Kidney epithelial cell (primary cell): ENCODE measurements around the gene SIPA1L3. TPM values are rescaled to one million over a fixed set of nuclear protein-coding genes. Genes with fewer than 3 reads are reported as not detected.

Source experiments
- DNase-seq: peaks from one replicate; pipeline ENCODE4 v3.0.0-alpha.2; 2010; ENCODE audit warnings: low read depth
- H3K27me3 ChIP-seq: 2 replicates; pipeline ENCODE4 v1.6.0; 2011; ENCODE audit warnings: low read length; ENCODE audit not compliant: control insufficient read depth, insufficient read depth
- H3K36me3 ChIP-seq: 2 replicates; pipeline ENCODE4 v1.5.1; 2011; ENCODE audit warnings: low read length; ENCODE audit not compliant: control insufficient read depth, insufficient read depth
- H3K4me3 ChIP-seq: 2 replicates; pipeline ENCODE4 v1.5.1; 2011; ENCODE audit warnings: low read depth, mild to moderate bottlenecking, control low read depth, low read length
- total RNA-seq: library from RNA; depleted of rRNA; stranded (reverse); fragments of >200 nt; gene quantifications from 2 replicates; pipeline ENCODE4 v1.2.3, GENCODE V29; 2015
- TF ChIP-seq, protein P1 (sequence below): IDR thresholded peaks from 2 replicates; pipeline ENCODE4 v1.5.1; 2011; ENCODE audit warnings: mild to moderate bottlenecking, moderate library complexity, low read length, control low read depth, inconsistent platforms; ENCODE audit not compliant: insufficient read depth, poor library complexity, severe bottlenecking

The SIPA1L3 gene
- total RNA-seq, 1 donor from 2014 or later = 40.4 TPM

DNA sequence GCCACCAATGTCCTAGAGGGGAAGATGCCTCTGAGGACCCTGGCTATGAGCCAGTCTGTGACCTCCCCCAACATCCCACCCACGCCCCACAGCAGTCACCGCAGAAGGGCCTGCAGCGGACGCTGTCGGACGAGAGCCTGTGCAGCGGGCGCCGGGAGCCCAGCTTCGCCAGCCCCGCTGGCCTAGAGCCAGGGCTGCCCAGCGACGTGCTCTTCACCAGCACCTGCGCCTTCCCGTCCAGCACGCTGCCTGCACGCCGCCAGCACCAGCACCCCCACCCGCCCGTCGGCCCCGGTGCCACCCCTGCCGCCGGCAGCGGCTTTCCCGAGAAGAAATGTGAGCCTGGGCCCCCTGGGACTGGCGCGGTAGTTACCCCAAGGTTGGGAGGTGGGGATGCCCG, 286.4 kb downstream of the SIPA1L3 start:
- TF ChIP-seq, protein P1, sequence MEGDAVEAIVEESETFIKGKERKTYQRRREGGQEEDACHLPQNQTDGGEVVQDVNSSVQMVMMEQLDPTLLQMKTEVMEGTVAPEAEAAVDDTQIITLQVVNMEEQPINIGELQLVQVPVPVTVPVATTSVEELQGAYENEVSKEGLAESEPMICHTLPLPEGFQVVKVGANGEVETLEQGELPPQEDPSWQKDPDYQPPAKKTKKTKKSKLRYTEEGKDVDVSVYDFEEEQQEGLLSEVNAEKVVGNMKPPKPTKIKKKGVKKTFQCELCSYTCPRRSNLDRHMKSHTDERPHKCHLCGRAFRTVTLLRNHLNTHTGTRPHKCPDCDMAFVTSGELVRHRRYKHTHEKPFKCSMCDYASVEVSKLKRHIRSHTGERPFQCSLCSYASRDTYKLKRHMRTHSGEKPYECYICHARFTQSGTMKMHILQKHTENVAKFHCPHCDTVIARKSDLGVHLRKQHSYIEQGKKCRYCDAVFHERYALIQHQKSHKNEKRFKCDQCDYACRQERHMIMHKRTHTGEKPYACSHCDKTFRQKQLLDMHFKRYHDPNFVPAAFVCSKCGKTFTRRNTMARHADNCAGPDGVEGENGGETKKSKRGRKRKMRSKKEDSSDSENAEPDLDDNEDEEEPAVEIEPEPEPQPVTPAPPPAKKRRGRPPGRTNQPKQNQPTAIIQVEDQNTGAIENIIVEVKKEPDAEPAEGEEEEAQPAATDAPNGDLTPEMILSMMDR = no peak
- no peak overlapping the region for H3K4me3 ChIP-seq
- no peak for DNase-seq
- H3K27me3 ChIP-seq = no peaks in the 10 kb centered on the region
- H3K36me3 ChIP-seq = no peaks in the 10 kb centered on the region

DNA sequence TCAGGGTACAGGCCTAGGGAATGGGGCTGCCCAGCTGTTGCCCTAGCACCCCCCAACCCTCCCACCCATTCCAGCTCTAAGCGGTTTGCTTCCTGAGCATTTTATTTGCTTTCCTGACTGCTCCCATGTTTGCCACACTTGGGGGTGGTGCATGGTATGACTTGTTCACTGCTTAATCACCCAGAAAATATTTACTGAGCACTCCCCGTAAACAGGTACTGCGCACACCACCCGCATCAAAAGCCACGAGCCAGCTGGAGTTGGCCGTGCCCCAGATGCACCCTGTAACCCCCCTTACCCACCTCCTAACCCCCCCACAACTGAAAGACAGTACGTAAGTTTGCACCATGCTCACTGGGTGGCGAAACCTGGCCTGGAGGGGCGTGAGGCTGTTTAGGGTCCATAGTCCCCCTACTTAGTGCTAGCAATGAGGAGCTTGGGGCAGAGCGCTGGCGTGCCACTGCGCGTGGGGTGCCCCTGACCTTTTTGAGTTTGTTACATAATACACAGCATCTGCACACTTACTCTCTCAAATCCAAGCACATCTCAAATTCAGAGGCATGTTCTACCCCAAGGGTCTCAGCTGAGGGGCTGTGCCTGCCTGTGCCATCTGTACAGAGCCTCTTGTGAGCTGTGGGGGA, 287.2 kb downstream of the SIPA1L3 start:
- no peak for DNase-seq
- no peaks in the 10 kb centered on the region for H3K27me3 ChIP-seq
- H3K36me3 ChIP-seq = no peaks in the 10 kb centered on the region
- H3K4me3 ChIP-seq = no peak overlapping the region
- TF ChIP-seq, protein P1 = no peak

DNA sequence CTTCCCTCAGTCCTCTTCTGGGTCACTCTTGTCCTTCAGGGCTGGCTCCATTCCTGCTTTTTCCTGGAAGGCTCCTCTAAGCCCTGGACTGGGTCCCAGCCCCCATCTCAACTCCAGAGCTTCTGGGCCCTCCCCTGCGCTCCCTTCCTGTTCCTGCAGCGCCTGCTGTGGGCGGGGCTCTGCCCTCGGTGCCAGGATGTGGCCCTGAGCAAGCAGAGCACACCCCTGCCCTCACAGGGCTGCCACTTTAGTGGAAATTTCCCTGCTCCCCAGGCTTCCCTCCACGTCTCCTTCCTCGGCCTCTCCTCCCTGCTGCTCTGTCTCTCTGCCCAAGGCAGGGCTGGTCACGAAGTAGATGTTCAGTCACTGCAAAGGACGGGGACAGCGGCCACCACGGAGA, 288.2 kb downstream of the SIPA1L3 start:
- H3K4me3 ChIP-seq = no peak overlapping the region
- no peaks in the 10 kb centered on the region for H3K27me3 ChIP-seq
- TF ChIP-seq, protein P1 = no peak
- no peak for DNase-seq
- no peaks in the 10 kb centered on the region for H3K36me3 ChIP-seq

DNA sequence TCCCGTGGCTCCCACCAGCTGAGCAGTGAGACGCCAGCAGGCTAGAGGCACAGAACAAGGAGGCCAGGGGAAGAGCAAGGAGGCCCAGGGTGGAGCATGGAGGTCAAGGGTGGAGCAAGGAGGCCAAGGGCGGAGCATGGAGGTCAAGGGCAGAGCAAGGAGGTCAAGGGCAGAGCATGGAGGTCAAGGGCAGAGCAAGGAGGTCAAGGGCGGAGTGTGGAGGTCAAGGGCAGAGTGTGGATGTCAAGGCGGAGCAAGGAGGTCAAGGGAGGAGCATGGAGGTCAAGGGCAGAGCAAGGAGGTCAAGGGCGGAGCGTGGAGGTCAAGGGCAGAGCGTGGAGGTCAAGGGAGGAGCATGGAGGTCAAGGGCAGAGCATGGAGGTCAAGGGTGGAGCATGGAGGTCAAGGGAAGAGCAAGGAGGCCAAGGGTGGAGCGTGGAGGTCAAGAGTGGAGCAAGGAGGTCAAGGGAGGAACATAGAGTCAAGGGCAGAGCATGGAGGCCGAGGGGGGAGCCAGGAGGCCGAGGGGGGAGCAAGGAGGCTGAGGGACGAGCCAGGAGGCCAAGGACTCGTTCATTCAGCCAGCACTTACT, 289.3 kb downstream of the SIPA1L3 start:
- no peaks in the 10 kb centered on the region for H3K27me3 ChIP-seq
- no peaks in the 10 kb centered on the region for H3K36me3 ChIP-seq
- H3K4me3 ChIP-seq = no peak overlapping the region
- DNase-seq = no peak
- TF ChIP-seq, protein P1 = no peak

DNA sequence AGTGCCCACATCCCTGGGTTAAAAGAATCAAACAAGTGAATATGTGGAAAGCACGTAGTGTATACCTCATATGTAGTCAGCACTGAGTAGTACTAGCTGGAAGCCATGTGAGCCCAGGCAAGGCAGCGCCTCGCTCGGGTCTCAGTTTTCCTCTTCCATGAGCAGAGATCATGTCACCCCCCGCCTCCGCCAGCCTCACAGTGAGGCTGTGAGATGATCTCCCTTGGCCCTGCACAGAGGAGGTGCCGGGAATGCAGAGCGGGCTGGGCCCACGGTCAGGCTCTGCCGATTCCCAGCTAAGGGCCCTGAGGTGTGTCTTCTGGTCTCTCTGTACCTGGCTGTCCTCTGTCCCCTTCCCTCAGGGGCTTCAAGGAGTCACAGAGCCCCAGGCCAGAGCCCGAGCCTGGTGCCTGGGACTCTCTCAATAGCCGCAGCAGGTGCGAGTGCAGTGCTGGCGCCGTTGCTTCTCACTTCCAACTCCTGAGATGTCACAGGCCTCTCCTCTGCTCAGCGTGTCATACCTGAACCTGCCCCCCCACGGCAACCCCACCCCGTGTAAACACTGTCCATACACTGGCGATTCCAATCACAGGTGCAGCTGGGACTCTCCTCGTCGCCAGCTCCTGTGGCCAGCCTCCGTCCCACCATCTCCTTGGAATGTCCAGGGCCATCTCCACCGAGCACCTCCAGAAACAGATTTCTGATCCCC, 290.1 kb downstream of the SIPA1L3 start:
- no peak for DNase-seq

More for the DNA sequence above, 290.1 kb downstream of the SIPA1L3 start:
- Histone ChIP-seq H3K27me3 (no peaks in the 10 kb centered on the region), H3K4me3 (no peak overlapping the region), H3K36me3 (no peaks in the 10 kb centered on the region)
- TF ChIP-seq, protein P1 = no peak
